Esophagus muscularis mucosa (tissue), 3 donors: ENCODE data around the gene SS18L1.

ENCODE experiments used
- POLR2A ChIP-seq: fragments of 450-650 bp; IDR thresholded peaks from one replicate; pipeline ENCODE4 v1.6.1; 2017; ENCODE audit warnings: antibody characterized with exemption, moderate library complexity, mild to moderate bottlenecking, low read depth
- POLR2AphosphoS5 ChIP-seq, 2 donors: sonication (generic); formaldehyde crosslinking; IDR thresholded peaks; one replicate each; pipeline ENCODE4 v1.6.1; 2017; ENCODE audit warnings: antibody characterized with exemption in 2 of 2
- TF ChIP-seq, protein P1 (sequence below), 3 experiments: fragments of 200-600 bp in 2 of 3; fragments of 450-650 bp in 1 of 3; sonication (generic) in 2 of 3; IDR thresholded peaks; one replicate each; pipeline ENCODE4 v1.5.1; 2017 to 2019; ENCODE audit warnings: antibody characterized with exemption in 3 of 3, mild to moderate bottlenecking in 2 of 3, moderate library complexity in 1 of 3

DNA sequence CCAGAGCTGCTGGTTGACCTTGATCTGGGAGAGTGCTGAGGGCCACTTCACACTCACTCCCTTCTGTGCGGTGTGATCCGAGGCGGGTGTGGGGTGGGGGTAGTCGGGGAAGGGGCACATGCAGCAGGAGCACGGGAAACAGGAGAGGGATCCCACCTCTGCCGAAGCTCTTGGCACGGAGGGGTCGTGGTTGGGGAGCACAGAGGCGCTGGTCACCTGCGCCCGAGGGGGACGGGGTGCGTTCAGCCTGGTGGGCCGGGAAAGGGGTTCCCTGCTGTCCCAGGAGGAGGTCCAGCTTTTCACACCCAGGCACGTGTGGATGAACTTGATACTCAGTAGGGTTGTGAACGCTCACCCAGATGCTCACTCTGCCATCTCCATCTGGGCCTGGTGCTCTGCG, 17.3 kb downstream of the SS18L1 start:
- TF ChIP-seq, protein P1, sequence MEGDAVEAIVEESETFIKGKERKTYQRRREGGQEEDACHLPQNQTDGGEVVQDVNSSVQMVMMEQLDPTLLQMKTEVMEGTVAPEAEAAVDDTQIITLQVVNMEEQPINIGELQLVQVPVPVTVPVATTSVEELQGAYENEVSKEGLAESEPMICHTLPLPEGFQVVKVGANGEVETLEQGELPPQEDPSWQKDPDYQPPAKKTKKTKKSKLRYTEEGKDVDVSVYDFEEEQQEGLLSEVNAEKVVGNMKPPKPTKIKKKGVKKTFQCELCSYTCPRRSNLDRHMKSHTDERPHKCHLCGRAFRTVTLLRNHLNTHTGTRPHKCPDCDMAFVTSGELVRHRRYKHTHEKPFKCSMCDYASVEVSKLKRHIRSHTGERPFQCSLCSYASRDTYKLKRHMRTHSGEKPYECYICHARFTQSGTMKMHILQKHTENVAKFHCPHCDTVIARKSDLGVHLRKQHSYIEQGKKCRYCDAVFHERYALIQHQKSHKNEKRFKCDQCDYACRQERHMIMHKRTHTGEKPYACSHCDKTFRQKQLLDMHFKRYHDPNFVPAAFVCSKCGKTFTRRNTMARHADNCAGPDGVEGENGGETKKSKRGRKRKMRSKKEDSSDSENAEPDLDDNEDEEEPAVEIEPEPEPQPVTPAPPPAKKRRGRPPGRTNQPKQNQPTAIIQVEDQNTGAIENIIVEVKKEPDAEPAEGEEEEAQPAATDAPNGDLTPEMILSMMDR (IDR thresholded peaks at IDR 0.05), result no peak
- TF ChIP-seq POLR2A, result no peak
- no peak for TF ChIP-seq POLR2AphosphoS5 (IDR thresholded peaks at IDR 0.05)
